HepG2 (cell line): ENCODE measurements around the gene SPG7. TPM values are rescaled to one million over a fixed set of nuclear protein-coding genes. Genes with fewer than 3 reads are reported as not detected.

Source experiments
- CSRNP1 ChIP-seq: sonication (generic); formaldehyde crosslinking; IDR thresholded peaks from 2 replicates; pipeline ENCODE4 v1.8.1; 2023; ENCODE audit warnings: mild to moderate bottlenecking, missing genetic modification reagents
- CTCF ChIP-seq: sonication (generic); formaldehyde crosslinking; IDR thresholded peaks from 2 replicates; pipeline ENCODE4 v1.5.0; 2020; ENCODE audit warnings: mild to moderate bottlenecking, missing genetic modification reagents, moderate library complexity
- MAFK ChIP-seq, 2 experiments: IDR thresholded peaks in 1 of 2; conservative IDR thresholded peaks in 1 of 2; 2 replicates each; pipeline ENCODE4 v1.6.1; 2011; ENCODE audit warnings: improper control_type of control experiment in 2 of 2, low read length in 2 of 2
- MIER2 ChIP-seq: IDR thresholded peaks from 2 replicates; pipeline ENCODE4 v1.6.1; 2016; ENCODE audit warnings: missing biosample characterization, missing genetic modification reagents
- NPAS2 ChIP-seq: sonication (generic); formaldehyde crosslinking; IDR thresholded peaks from 2 replicates; pipeline ENCODE4 v1.8.0; 2022; ENCODE audit warnings: mild to moderate bottlenecking, missing genetic modification reagents, borderline replicate concordance
- RBFOX2 ChIP-seq: fragments of 200-400 bp; formaldehyde crosslinking; IDR thresholded peaks from 2 replicates; pipeline ENCODE4 v1.6.1; 2017; ENCODE audit warnings: low read depth, mild to moderate bottlenecking, low read length
- REL ChIP-seq: sonication (generic); formaldehyde crosslinking; conservative IDR thresholded peaks from 2 replicates; pipeline ENCODE4 v1.8.0; 2022; ENCODE audit warnings: mild to moderate bottlenecking, missing genetic modification reagents, moderate library complexity
- SNAPC4 ChIP-seq: sonication (generic); formaldehyde crosslinking; IDR thresholded peaks from 2 replicates; pipeline ENCODE4 v1.4.0; 2020; ENCODE audit warnings: mild to moderate bottlenecking, missing genetic modification reagents
- ZBTB3 ChIP-seq: sonication (generic); formaldehyde crosslinking; IDR thresholded peaks from 2 replicates; pipeline ENCODE4 v1.4.0; 2020; ENCODE audit warnings: low read depth, mild to moderate bottlenecking, moderate library complexity, missing genetic modification reagents, borderline replicate concordance
- ZMYM4 ChIP-seq: sonication (generic); formaldehyde crosslinking; IDR thresholded peaks from 2 replicates; pipeline ENCODE4 v1.8.1; 2023; ENCODE audit warnings: mild to moderate bottlenecking, missing genetic modification reagents
- ZNF570 ChIP-seq: sonication (generic); formaldehyde crosslinking; IDR thresholded peaks from 2 replicates; pipeline ENCODE4 v1.4.0; 2020; ENCODE audit warnings: mild to moderate bottlenecking, missing genetic modification reagents, borderline replicate concordance
- ZNF740 ChIP-seq: sonication (generic); formaldehyde crosslinking; IDR thresholded peaks from 2 replicates; pipeline ENCODE4 v1.4.0; 2020; ENCODE audit warnings: missing genetic modification reagents
- ZXDC ChIP-seq: sonication (generic); formaldehyde crosslinking; IDR thresholded peaks from 2 replicates; pipeline ENCODE4 v1.5.0; 2020; ENCODE audit warnings: mild to moderate bottlenecking, missing genetic modification reagents
- polyA plus RNA-seq, 8 experiments: library from polyadenylated mRNA; depleted of rRNA in 3 of 8; stranded (reverse) in 7 of 8; unstranded in 1 of 8; fragments of >200 nt; fragmentation: Illumina TruSeq in 4 of 8; extraction: Trizol in 4 of 8; gene quantifications; 2 replicates each; pipeline versions ENCODE4 v1.2.1 to v1.2.3, GENCODE V29; 2011 to 2016; ENCODE audit warnings: low read depth in 4 of 8, missing spikeins in 1 of 8, mixed read lengths in 1 of 8; ENCODE audit not compliant: insufficient read depth in 1 of 8
- total RNA-seq, 5 experiments: library from RNA; depleted of rRNA; stranded (reverse); fragments of >200 nt; fragmentation: Illumina TruSeq; extraction: Trizol; gene quantifications; 2 replicates each; pipeline ENCODE4 v1.2.3, GENCODE V29; 2016; ENCODE audit warnings: low read depth in 1 of 5

SPG7 gene
- total and polyA plus RNA-seq, 2 of the 13 experiments (the other 11 are each of a cell fraction or from before 2014, with no cell fraction given) = 66.0 to 136 TPM

GRCh38 chr16:89564476-89565255 lies 56.5 kb downstream of the SPG7 start (continued):
- 0 out of 2 replicates have a peak, but pooled peaks have one; percentile 58 for TF ChIP-seq SNAPC4 (CRISPR knock-in tag)
- TF ChIP-seq CSRNP1 = peak; percentile 40; the same call in 1 of the 2 replicates
- TF ChIP-seq CTCF = peak; percentile 15; the same call in 1 of the 2 replicates
- TF ChIP-seq ZMYM4 (CRISPR knock-in tag) = no peak
- TF ChIP-seq ZNF570 (CRISPR knock-in tag) = 0 out of 2 replicates have a peak, but pooled peaks have one; percentile 42
- TF ChIP-seq REL = 0 out of 2 replicates have a peak, but pooled peaks have one; percentile 48
- TF ChIP-seq ZBTB3 (CRISPR knock-in tag) = 0 out of 2 replicates have a peak, but pooled peaks have one; percentile 26
- 0 out of 2 replicates have a peak, but pooled peaks have one; percentile 24 for TF ChIP-seq ZXDC
- TF ChIP-seq MAFK (conservative IDR thresholded peaks at IDR 0.05 in 1 of 2, IDR thresholded peaks at IDR 0.05 in 1 of 2; ENCODE audit: low read length in 2 of 2) = no peak
- peak; percentile 95 for TF ChIP-seq ZNF740 (CRISPR knock-in tag)
- no peak for TF ChIP-seq NPAS2
- TF ChIP-seq MIER2 = peak; percentile 9; the same call in 1 of the 2 replicates
- peak; percentile 64 for TF ChIP-seq RBFOX2
